HG03064 (cell line): ENCODE results near the gene TYW5.

Experiments used
- ATAC-seq: cut with Tn5 transposase; IDR thresholded peaks from one replicate; pipeline ENCODE4 v1.9.1; 2021; ENCODE audit warnings: low read depth; ENCODE audit not compliant: unreplicated experiment

Gene TYW5

GRCh38 chr2:199975273-199975895 is 20.1 kb upstream of the TYW5 start:
- ATAC-seq = no peak

GRCh38 chr2:199973703-199974102 is 18.4 kb upstream of the TYW5 start:
- no peak for ATAC-seq

GRCh38 chr2:199972088-199972626 is 16.9 kb upstream of the TYW5 start:
- no peak for ATAC-seq

GRCh38 chr2:199968126-199968525 is 12.8 kb upstream of the TYW5 start:
- ATAC-seq = no peak

DNA sequence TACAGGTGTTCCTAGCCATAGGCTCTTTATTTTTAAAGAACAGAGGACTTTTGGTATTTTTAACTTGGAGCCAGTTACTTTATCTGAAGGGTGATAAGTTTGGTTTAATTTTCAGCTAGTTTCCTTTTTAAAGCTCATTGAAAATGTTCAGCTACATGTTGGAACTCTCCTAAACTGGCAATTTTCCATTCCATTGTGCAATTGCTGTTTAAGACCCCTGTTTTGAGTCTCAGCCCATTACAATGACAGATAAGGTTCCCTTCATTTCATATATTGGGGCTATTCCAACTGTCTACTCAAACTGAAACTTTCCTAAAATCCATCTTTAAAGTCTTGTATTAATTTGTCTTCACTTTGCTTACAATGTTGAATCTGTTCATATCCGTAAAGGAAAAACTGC is 11.7 kb upstream of the TYW5 start:
- no peak for ATAC-seq

DNA sequence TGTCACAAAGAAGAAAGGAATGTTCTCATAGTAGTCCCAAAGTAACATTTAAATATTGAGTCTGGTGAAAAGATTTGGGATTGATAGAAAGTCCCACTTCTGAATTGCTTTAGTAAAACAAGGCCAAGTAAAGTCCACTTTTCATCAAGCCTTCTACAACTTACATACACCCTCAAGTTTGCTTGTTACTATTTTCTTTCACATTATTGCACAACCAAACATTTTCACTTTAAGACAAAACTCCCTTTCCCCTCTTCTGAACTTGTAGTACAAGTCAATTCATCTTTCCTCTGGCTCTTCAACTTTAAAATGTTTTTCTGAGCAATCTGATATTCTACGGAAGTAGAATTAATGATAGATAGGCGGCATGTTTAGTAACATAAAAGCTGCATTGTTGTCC is 11.1 kb upstream of the TYW5 start:
- no peak for ATAC-seq

DNA sequence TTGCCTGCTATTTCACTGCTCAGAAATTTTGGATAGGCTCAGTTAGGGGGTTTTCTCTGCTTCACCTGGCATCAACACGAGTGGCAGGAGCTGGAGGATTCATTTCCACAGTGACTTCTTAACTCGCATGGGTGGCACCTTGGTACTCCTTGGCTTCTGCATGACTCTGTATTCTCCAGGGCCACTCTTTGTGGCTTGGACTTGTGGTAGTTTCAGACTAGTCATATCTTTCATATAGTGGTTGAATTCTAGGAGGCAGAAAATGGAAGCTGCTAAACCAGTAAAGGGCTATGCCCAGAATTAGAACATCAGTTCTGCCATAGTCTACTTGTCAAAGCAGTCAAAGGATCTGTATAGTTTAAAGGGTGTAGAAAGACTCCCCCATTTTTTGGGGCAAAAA is 6.9 kb upstream of the TYW5 start:
- ATAC-seq = no peak

DNA sequence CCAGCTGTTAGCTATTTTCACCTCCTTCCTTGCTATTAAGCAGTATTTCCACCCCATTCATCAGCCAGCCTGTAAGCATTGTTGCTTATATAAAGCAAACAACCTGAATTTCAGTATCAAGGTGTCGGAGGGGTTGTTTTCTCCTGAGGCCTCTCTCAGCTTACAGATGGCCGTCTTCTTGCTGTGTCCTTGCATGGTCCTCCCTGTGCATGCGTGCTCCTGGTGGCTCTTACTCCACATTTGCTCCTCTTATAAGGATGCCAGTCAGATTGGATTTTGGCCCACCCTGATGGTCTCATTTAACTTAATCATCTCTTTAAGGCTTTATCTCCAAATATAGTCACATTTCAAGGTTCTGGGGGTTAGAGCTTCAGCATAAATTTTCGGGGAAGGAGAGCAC is 2.7 kb upstream of the TYW5 start:
- ATAC-seq = no peak

DNA sequence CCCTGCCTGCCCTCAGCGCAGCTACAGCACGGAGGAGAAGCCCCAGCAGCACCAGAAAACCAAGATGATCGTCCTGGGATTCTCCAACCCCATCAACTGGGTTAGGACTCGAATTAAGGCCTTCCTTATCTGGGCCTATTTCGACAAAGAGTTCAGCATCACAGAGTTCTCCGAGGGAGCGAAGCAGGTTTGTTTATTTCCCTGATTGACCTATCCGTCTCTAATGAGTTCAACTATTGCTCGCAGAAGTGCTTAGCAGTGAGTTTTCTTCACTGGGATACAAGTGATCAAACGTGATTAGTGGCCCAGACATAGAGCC is 730 bp upstream of the TYW5 start:
- no peak for ATAC-seq

DNA sequence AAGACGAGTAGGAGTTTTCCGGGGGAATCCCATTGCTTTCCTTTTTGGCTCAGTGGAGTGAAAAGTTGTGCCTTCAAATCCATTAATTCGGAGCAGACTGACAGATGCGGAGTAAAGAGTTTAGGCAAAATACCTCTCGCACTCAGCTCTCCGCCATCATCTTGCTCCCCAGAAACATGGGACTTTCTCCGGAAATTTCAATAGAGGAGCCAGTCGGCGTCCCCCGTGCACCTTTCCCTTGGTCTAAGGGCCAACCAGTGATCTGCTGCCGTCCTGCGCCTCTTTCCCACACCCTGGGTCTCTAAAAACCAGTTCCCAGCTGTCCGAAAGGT is 318 bp downstream of the TYW5 start:
- ATAC-seq = peak; percentile 44

DNA sequence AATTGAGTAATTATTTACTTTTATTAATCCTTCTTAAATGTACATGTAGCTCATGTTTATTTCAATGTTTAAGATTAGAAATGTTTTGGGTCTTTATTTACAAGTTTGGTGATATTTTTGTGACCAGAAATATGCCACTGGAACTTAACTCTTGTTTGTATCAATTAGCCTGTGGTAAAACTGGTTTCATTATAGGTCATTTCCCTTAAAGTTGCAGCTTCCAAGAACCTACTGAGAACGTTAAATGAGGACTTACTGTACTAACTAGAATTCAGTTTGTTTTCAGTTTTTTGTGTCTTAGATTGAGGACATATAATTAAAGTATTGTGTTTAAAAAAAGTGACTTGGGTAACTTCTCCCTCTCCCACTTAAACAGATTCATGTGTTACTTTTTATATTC is 4.3 kb downstream of the TYW5 start:
- no peak for ATAC-seq

DNA sequence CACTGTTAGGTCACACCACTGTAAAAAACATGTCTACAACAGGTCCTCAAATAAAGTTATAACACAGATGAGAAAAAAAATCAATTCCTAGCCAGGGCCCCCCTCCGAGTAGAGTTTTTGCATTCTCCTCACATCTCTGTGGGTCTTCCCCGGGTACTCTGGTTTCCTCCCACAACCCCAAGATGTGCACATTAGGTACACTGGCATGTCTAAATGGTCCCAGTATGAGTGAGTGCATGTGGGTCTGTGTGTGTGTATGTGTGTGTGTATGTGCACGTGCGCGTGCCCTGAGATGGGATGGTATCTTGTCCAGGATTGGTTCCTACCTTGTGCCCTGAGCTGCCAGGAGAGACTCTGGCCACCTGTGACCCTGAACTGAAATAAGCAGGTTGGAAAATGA is 4.9 kb downstream of the TYW5 start:
- no peak for ATAC-seq

DNA sequence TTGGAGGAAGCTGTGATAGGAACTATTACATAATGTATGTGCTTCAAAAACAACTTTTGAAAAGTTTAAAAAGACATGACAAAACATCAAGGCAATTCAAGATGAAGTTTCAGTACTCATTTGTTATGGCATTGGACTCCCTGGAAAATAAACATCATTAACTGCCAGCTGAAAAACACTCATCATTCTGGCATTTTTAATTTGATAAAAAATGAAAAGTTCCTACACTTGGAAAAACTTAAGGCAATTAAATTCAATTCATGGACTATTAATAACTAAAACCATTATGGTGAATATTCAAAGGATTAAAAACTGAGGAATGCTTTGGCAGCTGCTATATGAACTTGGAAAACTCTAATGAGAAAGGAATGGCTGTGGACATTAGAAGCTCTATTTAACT is 8.5 kb downstream of the TYW5 start:
- ATAC-seq = no peak

DNA sequence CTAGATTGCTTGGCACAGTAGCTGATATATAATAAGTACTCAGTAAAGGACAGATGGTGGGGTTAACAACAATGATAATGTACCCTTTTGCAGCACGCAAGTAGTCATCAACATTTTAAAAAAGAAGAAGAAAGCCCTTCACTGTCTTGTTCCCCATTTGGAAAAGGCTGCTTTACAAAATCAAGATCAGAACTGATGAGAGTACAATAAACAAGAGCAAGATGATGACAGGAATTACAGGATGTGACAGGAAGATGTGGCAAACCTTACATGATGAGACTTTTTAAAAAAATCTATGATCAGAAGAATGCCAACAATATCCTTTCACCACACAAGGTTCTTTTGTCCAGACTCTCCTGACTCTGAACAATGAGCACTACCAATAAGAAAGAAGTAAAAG is 9.1 kb downstream of the TYW5 start:
- ATAC-seq = no peak

DNA sequence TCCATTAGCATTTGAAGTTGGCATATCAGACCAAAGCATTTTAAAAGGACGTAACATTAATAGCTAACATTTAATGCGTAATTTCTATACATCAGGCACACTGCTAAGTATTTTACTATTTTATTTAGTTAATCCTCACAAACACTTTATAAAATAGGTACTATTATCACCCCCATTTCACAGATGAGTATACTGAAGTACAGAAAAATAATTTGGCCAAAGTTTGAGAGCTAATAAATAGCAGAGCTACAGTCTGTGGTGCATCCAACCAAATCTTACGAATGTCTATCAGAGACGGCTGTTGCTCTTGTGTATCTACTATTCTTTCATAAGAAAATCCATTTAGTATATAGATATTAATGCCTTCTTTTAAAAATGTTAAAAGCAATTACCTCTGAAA is 11.9 kb downstream of the TYW5 start:
- ATAC-seq = no peak

GRCh38 chr2:199940373-199940772 is 14.9 kb downstream of the TYW5 start:
- no peak for ATAC-seq

DNA sequence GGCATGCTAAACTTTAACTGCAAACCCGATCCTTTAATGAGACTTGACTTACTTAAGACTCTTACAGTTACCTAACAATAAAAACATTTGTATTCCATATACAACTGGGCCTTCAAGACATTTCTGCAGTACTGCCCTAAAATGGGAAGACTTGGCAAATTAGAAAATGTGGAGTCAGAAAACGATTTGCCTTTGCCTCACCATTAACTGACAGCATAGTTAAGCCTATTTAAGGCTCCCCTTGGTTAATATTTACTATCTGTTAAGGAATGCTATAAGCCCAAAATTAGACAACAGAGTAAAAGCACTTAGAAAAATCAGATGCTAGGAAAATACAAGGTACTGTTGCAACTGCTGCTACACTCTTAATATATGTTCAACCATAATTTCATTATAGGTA is 18.7 kb downstream of the TYW5 start:
- ATAC-seq = no peak

DNA sequence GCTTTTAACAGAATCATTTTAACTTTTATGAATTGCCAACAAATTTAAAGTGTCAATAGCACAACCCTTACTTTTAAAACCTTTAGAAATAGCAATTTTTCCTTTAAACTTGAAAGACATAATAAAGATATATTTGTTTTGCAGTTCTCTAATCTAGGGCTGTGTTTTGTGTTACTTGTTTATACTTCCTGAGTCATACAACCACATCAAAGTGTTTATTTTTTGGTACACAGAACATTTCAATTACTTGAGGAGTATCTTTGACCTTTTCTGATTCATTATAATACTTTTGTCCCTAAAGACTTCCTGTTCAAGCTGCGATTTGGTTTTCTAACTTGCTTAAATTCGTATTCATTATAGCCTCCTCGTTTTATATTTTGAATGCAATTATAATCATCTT is 21.8 kb downstream of the TYW5 start:
- no peak for ATAC-seq

DNA sequence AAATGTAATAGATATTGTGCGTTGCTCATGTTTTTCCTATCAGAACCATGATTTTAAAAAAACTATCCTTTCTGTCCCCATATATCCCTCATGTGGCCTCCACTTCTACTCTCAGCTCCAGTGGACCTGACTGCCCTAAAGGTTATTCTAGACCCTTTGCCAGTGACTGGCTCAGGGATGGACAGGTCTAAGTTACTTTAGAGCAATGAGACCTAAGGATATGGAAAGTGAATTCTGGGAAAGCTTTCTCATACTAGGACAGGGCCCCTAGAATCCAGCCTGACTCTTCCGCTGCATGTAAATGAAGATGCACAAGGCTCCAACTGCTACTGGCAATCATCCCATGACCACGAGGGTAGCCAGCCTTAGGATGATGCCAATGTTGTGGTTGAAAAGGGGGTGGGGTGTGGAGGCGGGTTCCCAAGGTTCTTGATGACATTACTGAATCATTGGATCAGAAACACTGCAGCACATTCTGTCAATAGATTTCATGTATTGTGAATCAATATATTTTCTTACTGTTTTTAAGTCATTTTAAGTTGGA is 22.9 kb downstream of the TYW5 start:
- ATAC-seq = no peak

- ATAC-seq = no peak
Observed at GRCh38 chr2:199929262-199929661, 26.0 kb downstream of the TYW5 start.

- no peak for ATAC-seq
Observed at GRCh38 chr2:199928626-199929025, 26.7 kb downstream of the TYW5 start.

DNA sequence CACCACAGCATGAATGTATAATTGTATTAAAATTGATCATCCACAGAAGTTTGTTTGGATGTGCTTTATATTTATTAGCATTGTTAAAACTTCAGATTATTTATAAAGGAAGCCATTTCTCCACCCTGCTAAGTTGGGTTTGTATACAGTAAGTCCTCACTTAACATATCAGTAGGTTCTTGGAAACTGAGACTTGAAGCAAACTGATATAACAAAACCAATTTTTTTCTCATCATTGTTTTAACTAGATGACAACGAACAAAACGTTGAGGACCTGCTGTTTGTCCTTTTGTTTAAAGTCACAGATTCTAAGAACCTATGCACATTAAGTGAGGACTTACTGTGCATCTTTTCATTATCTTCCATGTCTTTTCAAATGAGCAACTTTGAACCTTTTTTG is 27.1 kb downstream of the TYW5 start:
- ATAC-seq = no peak

DNA sequence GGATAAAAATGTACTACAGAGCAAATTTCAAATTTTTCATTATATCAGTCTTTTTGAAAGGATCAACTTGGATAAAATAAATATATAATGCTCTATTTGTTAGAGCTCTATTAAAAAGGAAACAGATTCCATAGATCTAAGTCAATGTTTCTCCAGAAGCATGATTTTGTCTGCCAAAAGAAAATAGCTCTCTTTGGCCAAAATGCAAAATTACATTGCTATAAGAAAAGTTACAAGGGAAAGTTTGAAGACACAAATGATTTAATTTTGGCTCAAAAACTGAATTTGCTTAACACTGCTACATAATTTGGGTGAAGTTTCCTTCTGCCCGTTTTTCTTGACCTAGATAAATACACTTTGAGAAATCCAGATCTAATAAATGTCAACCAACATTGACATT is 28.5 kb downstream of the TYW5 start:
- ATAC-seq = no peak
